Subcutaneous preadipocyte (primary cell): ENCODE data around the gene MSI1. TPM values are rescaled to one million over a fixed set of nuclear protein-coding genes. Genes with fewer than 3 reads are reported as not detected.

ENCODE experiments used
- small RNA-seq: library from RNA; depleted of rRNA; stranded (forward); fragments of <200 nt; gene quantifications from one replicate; pipeline ENCODE3, GENCODE V24; 2012
- total RNA-seq: library from RNA; depleted of rRNA; stranded (reverse); fragments of >200 nt; gene quantifications from 2 replicates; pipeline ENCODE4 v1.2.3, GENCODE V29; 2012

Gene MSI1
- under 0.01 TPM in 1 of 2 replicates, not detected in the other for total RNA-seq

DNA sequence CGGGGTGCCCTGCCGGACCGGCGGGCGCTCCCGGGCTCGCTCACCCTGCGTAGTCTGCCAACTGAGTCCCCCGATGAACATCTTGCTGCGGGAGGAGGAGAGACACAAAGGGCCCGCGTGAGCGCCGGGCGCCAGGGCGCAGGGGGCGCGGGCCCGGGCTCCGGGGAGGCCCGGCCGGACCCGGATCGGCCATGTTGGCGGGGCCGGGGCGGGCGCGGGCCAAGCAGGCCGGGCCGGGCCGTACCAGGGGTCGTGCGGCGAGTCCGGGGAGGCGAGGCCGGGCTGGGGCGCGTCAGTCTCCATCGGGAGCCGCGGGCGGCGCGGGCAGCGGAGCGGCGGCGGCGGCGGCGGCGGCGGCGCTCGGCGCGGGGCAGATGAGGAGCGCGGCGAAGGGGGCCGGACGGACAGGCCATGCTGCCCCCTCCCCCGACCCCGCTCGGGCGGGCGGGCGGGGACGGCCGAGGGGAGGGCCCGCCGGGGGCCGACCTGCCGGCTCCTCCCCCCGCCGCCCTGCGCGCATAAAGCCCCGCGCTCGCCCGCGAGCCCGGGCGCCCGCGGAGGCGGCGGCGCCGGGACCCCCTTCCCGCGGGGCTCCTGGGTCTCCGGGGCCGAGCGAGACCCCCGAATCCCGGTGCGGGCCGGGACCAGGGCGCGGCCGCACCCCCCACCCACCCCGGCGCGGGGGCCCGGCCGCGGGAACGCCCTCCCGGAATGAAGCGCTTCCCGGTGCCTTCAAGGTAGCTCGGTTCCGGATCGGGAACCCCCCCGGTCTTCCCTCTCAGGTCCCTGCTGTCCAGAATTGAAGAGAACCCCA lies at the start of gene MSI1:
Gene MSI1, minus strand, starts transcription at position 376 of the 814 bp plus-strand sequence. Its CDS starts 73 bp downstream, at position 303.

DNA sequence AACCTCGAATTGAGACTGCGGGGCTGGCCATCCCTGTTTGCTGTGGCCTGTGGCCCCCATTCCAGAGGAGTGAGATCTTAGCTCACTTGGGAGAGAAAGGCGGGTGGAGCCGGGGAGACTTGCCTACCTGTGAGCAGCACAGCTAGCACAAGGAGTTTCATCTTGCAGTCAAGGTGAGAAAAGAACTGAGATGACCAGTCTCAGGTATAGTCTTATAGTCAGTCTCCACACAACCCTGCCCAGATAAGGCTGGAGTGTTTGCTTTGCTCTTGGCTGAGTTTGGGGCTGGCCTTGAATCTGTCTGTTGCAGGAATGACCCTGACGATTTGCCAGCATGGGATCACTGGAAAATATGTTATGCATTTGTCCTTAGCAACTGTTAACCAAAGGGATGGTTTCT lies 41.4 kb downstream of the MSI1 start, which contains the start of gene PLA2G1B:
Gene PLA2G1B, minus strand, starts transcription at position 187 of the 400 bp plus-strand sequence. Its CDS starts 26 bp downstream, at position 161.

DNA sequence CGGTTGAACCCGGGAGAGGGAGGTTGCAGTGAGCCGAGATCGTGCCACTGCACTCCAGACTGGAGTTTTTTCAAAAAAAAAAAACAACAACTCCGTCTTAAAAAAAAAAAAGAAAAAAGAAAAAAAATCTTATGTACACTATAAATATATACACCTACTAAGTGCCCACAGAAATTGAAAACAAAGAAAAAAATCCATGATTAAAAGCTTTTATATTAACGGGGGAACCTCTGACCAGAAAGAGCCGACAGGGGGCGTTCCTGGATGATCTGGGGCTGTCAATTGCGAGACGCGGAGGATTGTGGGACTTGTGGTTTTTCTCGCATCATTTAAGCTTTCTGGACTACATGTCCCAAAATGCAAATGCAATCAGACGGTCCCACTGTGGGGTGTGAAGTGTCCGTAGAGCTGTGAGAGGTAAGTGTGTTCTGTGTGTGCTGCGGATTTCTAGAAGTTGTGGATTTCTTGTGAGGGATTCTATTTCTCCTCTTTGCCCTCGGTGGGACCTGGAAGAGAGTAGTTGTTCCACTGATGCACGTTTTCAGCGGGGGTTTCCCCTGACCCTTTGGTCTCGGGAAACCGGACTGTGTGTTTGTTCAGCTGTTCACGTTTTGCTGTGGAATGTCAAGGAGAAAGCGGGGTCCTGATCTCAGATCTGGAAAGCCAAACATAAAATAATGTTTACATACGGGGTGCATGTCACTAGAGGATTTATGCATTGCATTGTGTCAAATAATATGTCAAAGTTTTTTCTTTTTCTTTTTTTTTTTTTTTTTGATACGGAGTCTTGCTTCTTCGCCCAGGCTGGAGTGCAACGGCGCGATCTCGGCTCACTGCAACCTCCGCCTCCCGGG lies 66.8 kb downstream of the MSI1 start, which contains the start of gene SIRT4:
Gene SIRT4, plus strand, starts transcription at position 360 of the 854 bp plus-strand sequence. CDS start 1,241 bp downstream, outside the sequence.

DNA sequence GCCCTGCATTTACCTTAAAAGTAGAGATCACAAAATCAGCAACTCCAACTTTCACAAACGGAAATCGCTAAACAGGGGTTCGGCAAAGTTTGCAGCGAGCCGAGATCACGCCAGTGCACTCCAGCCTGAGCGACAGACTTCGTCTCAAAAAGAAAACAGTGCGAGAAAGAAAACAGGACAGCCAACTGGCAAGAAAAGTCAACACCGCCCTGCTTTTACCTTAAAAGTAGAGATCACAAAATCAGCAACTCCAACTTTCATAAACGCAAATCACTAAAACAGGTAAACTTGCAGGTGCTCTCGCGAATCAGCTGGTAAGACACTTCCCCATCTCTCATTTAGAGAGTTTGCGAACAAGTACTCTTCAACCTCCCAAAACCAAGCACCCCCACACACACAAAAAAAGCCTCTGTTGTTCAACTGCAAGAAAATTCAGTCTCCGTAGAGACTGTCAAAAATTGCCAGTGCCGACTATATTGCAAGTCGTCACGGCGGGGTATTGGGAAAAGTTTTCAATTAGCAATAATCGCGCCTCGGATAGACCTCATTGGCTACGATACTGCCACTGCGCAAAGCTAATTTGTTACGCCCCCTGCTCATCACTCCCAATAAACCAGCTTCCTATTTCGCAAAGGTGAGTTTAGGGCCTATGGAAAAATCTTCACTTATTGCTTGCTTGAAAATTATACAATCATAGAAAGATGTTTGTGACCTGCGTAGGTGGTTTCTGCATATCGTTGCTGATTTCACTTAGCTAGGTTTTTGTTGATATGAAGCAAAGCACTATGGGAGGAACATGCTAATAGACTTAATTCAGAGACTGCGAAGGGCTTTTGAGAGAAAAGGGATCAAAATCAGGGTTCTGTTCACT lies 76.1 kb downstream of the MSI1 start, which contains the start of gene RNU4-1:
Gene RNU4-1, minus strand, starts transcription at position 577 of the 871 bp plus-strand sequence.

Small RNA genes within 50 kb of the gene (small RNA-seq; reads per million reads assigned to genes)
- gene RNU4-1 (101 reads per million, percentile 98 among the genes with 10 or more reads in this experiment), gene RNU4-2 (255 reads per million, percentile 99 among the genes with 10 or more reads in this experiment), gene RNU6-1088P (not detected)

Other genes starting within 250 kb of the MSI1 start
- 153 and 177 TPM in 2 replicates for gene GCN1, start 174.4 kb downstream of the MSI1 start, total RNA-seq
- 2,557 and 4,467 TPM in 2 replicates for gene RPLP0, start 168.1 kb downstream of the MSI1 start, total RNA-seq
- 60.6 and 126 TPM in 2 replicates for gene PXN, start 103.4 kb downstream of the MSI1 start, total RNA-seq
- under 0.01 TPM in 2 replicates for gene RNU4-2, start 77.3 kb downstream of the MSI1 start, total RNA-seq
- gene RNU4-1, start 75.9 kb downstream of the MSI1 start, total RNA-seq = under 0.01 TPM in 2 replicates
- gene SIRT4, start 66.8 kb downstream of the MSI1 start, total RNA-seq = 0.59 and 0.73 TPM in 2 replicates
- not detected in 2 replicates for gene PLA2G1B, start 41.4 kb downstream of the MSI1 start, total RNA-seq
- gene COX6A1, start 68.9 kb upstream of the MSI1 start, total RNA-seq = 197 and 321 TPM in 2 replicates
- 23.9 and 28.0 TPM in 2 replicates for gene TRIAP1, start 77.2 kb upstream of the MSI1 start, total RNA-seq
- 20.2 and 25.8 TPM in 2 replicates for gene GATC, start 77.3 kb upstream of the MSI1 start, total RNA-seq
- 116 and 137 TPM in 2 replicates for gene SRSF9, start 100.6 kb upstream of the MSI1 start, total RNA-seq
- gene DYNLL1, start 126.9 kb upstream of the MSI1 start, total RNA-seq = 208 and 216 TPM in 2 replicates
- gene COQ5, start 160.0 kb upstream of the MSI1 start, total RNA-seq = 18.0 and 19.5 TPM in 2 replicates
- gene RNF10, start 165.2 kb upstream of the MSI1 start, total RNA-seq = 103 and 107 TPM in 2 replicates
- 34.0 and 40.4 TPM in 2 replicates for gene POP5, start 212.2 kb upstream of the MSI1 start, total RNA-seq